Body of pancreas (tissue), 4 donors: ENCODE data around the gene LMX1B. TPM values are rescaled to one million over a fixed set of nuclear protein-coding genes. Genes with fewer than 3 reads are reported as not detected.

Source experiments
- ATAC-seq: fragments of 150-250 bp; one replicate; pipeline ENCODE4 v1.9.1; 2016
- DNase-seq, 4 donors: peaks; one replicate each; pipeline ENCODE4 v3.0.0-alpha.2; 2019
- H3K27ac ChIP-seq, 4 donors: fragments of 200-600 bp; sonication (generic); 1 replicate in 3 of 4; 2 replicates in 1 of 4; pipeline versions ENCODE4 v1.5.1 to v1.6.1; 2016 to 2019; ENCODE audit warnings: mild to moderate bottlenecking in 1 of 4, mixed read lengths in 1 of 4, moderate library complexity in 1 of 4
- H3K27me3 ChIP-seq, 2 donors: fragments of 200-600 bp; sonication (generic); one replicate each; pipeline ENCODE4 v1.6.0; 2016; ENCODE audit warnings: mild to moderate bottlenecking in 1 of 2
- H3K36me3 ChIP-seq, 2 donors: fragments of 200-600 bp; sonication (generic); replicated peaks in 1 of 2; 2 replicates each; pipeline ENCODE4 v1.5.1; 2016; ENCODE audit warnings: low read depth in 2 of 2; ENCODE audit not compliant: insufficient read depth in 1 of 2
- H3K4me1 ChIP-seq: fragments of 200-600 bp; sonication (generic); one replicate; pipeline ENCODE4 v1.6.0; 2016
- H3K4me3 ChIP-seq, 2 donors: fragments of 200-600 bp; sonication (generic); 1 replicate in 1 of 2; 2 replicates in 1 of 2; pipeline ENCODE4 v1.5.1; 2016 to 2019
- H3K9me3 ChIP-seq, 3 donors: fragments of 200-600 bp; sonication (generic); 1 replicate in 2 of 3; 2 replicates in 1 of 3; pipeline ENCODE4 v1.5.1; 2016
- CTCF ChIP-seq, 7 experiments: fragments of 450-650 bp in 4 of 7; fragments of 200-600 bp in 3 of 7; sonication (generic) in 3 of 7; IDR thresholded peaks; one replicate each; pipeline ENCODE4 v1.5.1; 2016 to 2019; ENCODE audit warnings: antibody characterized with exemption in 7 of 7
- POLR2A ChIP-seq, 3 donors: fragments of 450-650 bp; IDR thresholded peaks; one replicate each; pipeline ENCODE4 v1.6.1; 2016; ENCODE audit warnings: antibody characterized with exemption in 3 of 3, mild to moderate bottlenecking in 2 of 3
- WGBS, 2 donors: methylation state at CpG; one replicate each; pipeline ENCODE4 v1.1.5; 2017; 5-methylcytosine and 5-hydroxymethylcytosine counted together
- intact Hi-C: fragments of 100-400 bp; cut with DNase I; formaldehyde crosslinking; loops from one replicate; pipeline ENCODE4 v1.15.1; 2023
- total RNA-seq, 2 donors: library from RNA; depleted of rRNA; stranded (reverse); fragments of >200 nt; gene quantifications; one replicate each; pipeline ENCODE4 v1.1.0, GENCODE V29; 2016

The LMX1B gene
- total RNA-seq, 2 donors from 2014 or later: 0.26 TPM; not detected in 1

- intact Hi-C loops: no loop called here
- Histone ChIP-seq H3K4me3 (no peak overlapping the region), H3K27me3 (peaks cover 0 to 48% of the 10 kb centered on the region in 2 donors), H3K27ac (no peak overlapping the region), H3K4me1 (peaks cover 19% of the 10 kb centered on the region), H3K36me3 (no peaks in the 10 kb centered on the region), H3K9me3 (no peaks in the 10 kb centered on the region)
- no peak for ATAC-seq
- no peak for TF ChIP-seq POLR2A (IDR thresholded peaks at IDR 0.05)
- no peak for TF ChIP-seq CTCF (IDR thresholded peaks at IDR 0.05)
- no peak for DNase-seq
- 60 to 66% methylated on average over 9 of the region's 9 CpGs for WGBS, 2 donors
These were observed 9.6 kb downstream of the LMX1B start for GRCh38 chr9:126623314-126623666.

GRCh38 chr9:126623667-126624478, 10.1 kb downstream of the LMX1B start:
- no peak for TF ChIP-seq POLR2A (IDR thresholded peaks at IDR 0.05)
- TF ChIP-seq CTCF (IDR thresholded peaks at IDR 0.05): no peak
- Histone ChIP-seq H3K27me3 (peaks cover 0 to 48% of the 10 kb centered on the region in 2 donors), H3K4me3 (no peak overlapping the region), H3K9me3 (no peaks in the 10 kb centered on the region), H3K36me3 (no peaks in the 10 kb centered on the region), H3K27ac (no peak overlapping the region), H3K4me1 (peaks cover 19% of the 10 kb centered on the region)
- ATAC-seq: no peak
- no peak for DNase-seq
- WGBS, 2 donors: 8 to 26% methylated on average over 25 to 50 of the region's 52 CpGs
- intact Hi-C loops: no loop called here

GRCh38 chr9:126624479-126624826, 10.7 kb downstream of the LMX1B start:
- no peak overlapping the region for H3K4me3 ChIP-seq
- intact Hi-C loops: no loop called here
- no peak overlapping the region for H3K27ac ChIP-seq
- ATAC-seq (no peak), DNase-seq (no peak)
- H3K9me3 ChIP-seq: no peaks in the 10 kb centered on the region
- H3K36me3 ChIP-seq: no peaks in the 10 kb centered on the region
- WGBS, 2 donors: 10 to 16% methylated on average over 18 of the region's 18 CpGs
- peaks cover 0 to 48% of the 10 kb centered on the region in 2 donors for H3K27me3 ChIP-seq
- TF ChIP-seq CTCF (IDR thresholded peaks at IDR 0.05) (no peak), POLR2A (IDR thresholded peaks at IDR 0.05) (no peak)
- H3K4me1 ChIP-seq: peaks cover 19% of the 10 kb centered on the region

- DNase-seq: no peak
- Histone ChIP-seq H3K27ac (no peak overlapping the region), H3K4me1 (peaks cover 19% of the 10 kb centered on the region), H3K4me3 (no peak overlapping the region), H3K9me3 (no peaks in the 10 kb centered on the region), H3K27me3 (peaks cover 0 to 48% of the 10 kb centered on the region in 2 donors), H3K36me3 (no peaks in the 10 kb centered on the region)
- no peak for TF ChIP-seq POLR2A (IDR thresholded peaks at IDR 0.05)
- no peak for TF ChIP-seq CTCF (IDR thresholded peaks at IDR 0.05)
- no peak for ATAC-seq
- intact Hi-C loops: no loop called here
- 10 to 17% methylated on average over 26 to 27 of the region's 27 CpGs for WGBS, 2 donors
These were observed 11.2 kb downstream of the LMX1B start for GRCh38 chr9:126624912-126625311.
